HUES6 (cell line): ENCODE measurements around the gene SDK1.

Experiments used
- H3K27ac ChIP-seq: 2 replicates; pipeline ENCODE4 v1.7.0; 2013; ENCODE audit warnings: low read depth, mild to moderate bottlenecking, low read length, inconsistent platforms
- H3K27me3 ChIP-seq: 2 replicates; pipeline ENCODE4 v1.6.1; 2013; ENCODE audit warnings: low read length; ENCODE audit not compliant: control insufficient read depth, insufficient read depth
- H3K36me3 ChIP-seq: 2 replicates; pipeline ENCODE4 v1.6.1; 2013; ENCODE audit warnings: low read length; ENCODE audit not compliant: control insufficient read depth, insufficient read depth
- H3K4me1 ChIP-seq: 2 replicates; pipeline ENCODE4 v1.6.1; 2013; ENCODE audit warnings: low read length; ENCODE audit not compliant: control insufficient read depth, insufficient read depth
- H3K4me3 ChIP-seq: 2 replicates; pipeline ENCODE4 v1.5.1; 2013; ENCODE audit warnings: low read depth, low read length
- H3K9ac ChIP-seq: one replicate; pipeline ENCODE4 v1.6.1; 2013; ENCODE audit warnings: mild to moderate bottlenecking, low read length
- H3K9me3 ChIP-seq: 2 replicates; pipeline ENCODE4 v1.6.1; 2013; ENCODE audit warnings: low read depth, low read length; ENCODE audit not compliant: control insufficient read depth, insufficient read depth

Gene SDK1

GRCh38 chr7:3461923-3462322 is 160.9 kb downstream of the SDK1 start:
- Histone ChIP-seq H3K4me3 (no peak overlapping the region), H3K9me3 (no peaks in the 10 kb centered on the region), H3K27me3 (no peaks in the 10 kb centered on the region), H3K9ac (no peak overlapping the region), H3K36me3 (no peaks in the 10 kb centered on the region), H3K27ac (no peak overlapping the region), H3K4me1 (no peaks in the 10 kb centered on the region)

DNA sequence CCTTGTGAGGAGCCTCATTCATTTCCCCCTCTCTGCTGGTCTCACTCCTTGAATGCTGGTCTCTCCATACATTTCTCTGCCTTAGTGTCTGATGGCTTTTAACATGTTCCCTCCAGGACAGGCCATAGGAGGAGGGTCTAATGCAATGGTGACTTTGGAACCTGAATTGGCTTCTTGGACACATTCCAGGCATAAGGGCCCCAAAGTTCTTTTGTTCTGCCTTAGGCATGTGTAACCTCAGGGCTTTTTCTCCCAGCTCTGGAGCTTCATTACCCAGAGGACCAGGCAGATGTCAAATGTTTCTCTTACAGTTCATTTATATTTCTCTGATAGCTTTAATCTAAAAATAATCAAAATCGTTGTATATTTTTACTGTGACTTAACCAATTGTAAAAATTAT is 162.6 kb downstream of the SDK1 start:
- no peak overlapping the region for H3K9ac ChIP-seq
- no peaks in the 10 kb centered on the region for H3K9me3 ChIP-seq
- no peaks in the 10 kb centered on the region for H3K27me3 ChIP-seq
- no peak overlapping the region for H3K4me3 ChIP-seq
- no peaks in the 10 kb centered on the region for H3K4me1 ChIP-seq
- no peaks in the 10 kb centered on the region for H3K36me3 ChIP-seq
- H3K27ac ChIP-seq: no peak overlapping the region

GRCh38 chr7:3464900-3465622 is 164.0 kb downstream of the SDK1 start:
- no peak overlapping the region for H3K27ac ChIP-seq
- no peaks in the 10 kb centered on the region for H3K36me3 ChIP-seq
- H3K9ac ChIP-seq: no peak overlapping the region

GRCh38 chr7:3466261-3466660 is 165.2 kb downstream of the SDK1 start:
- Histone ChIP-seq H3K4me1 (no peaks in the 10 kb centered on the region), H3K4me3 (no peak overlapping the region), H3K27me3 (no peaks in the 10 kb centered on the region), H3K9ac (no peak overlapping the region), H3K9me3 (no peaks in the 10 kb centered on the region), H3K36me3 (no peaks in the 10 kb centered on the region), H3K27ac (no peak overlapping the region)

More at GRCh38 chr7:3464900-3465622, 164.0 kb downstream of the SDK1 start:
- H3K27me3 ChIP-seq: no peaks in the 10 kb centered on the region
- H3K9me3 ChIP-seq: no peaks in the 10 kb centered on the region
- H3K4me3 ChIP-seq: no peak overlapping the region
- no peaks in the 10 kb centered on the region for H3K4me1 ChIP-seq

DNA sequence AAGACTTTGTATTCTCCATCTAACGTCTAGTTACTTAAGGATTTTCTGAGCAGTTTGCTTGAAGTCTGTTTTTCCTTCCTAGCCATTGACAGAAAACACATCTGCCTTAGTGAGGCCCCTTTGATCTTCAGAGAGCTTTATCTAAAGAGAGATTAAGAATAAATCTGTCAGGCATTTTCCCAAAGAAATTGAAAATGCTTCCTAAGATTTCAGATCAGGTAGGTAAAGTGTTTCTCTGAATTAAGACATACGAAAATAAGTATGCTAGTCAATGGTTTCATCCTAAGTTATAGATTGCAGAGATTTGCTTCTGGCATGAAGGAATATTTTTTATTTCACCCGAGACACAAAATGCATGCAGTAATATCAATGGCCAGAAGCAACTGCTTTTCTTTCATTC is 168.6 kb downstream of the SDK1 start:
- no peak overlapping the region for H3K4me3 ChIP-seq
- H3K9me3 ChIP-seq: no peaks in the 10 kb centered on the region
- peaks cover 6% of the 10 kb centered on the region; the same call in 1 of the 2 replicates for H3K4me1 ChIP-seq
- H3K27ac ChIP-seq: no peak overlapping the region
- H3K27me3 ChIP-seq: no peaks in the 10 kb centered on the region
- H3K9ac ChIP-seq: no peak overlapping the region
- H3K36me3 ChIP-seq: no peaks in the 10 kb centered on the region

GRCh38 chr7:3480197-3480596 is 179.1 kb downstream of the SDK1 start:
- no peak overlapping the region for H3K4me3 ChIP-seq
- no peaks in the 10 kb centered on the region for H3K27me3 ChIP-seq
- H3K36me3 ChIP-seq: no peaks in the 10 kb centered on the region
- H3K9ac ChIP-seq: no peak overlapping the region
- H3K27ac ChIP-seq: no peak overlapping the region
- H3K9me3 ChIP-seq: no peaks in the 10 kb centered on the region
- H3K4me1 ChIP-seq: peaks cover 3% of the 10 kb centered on the region

DNA sequence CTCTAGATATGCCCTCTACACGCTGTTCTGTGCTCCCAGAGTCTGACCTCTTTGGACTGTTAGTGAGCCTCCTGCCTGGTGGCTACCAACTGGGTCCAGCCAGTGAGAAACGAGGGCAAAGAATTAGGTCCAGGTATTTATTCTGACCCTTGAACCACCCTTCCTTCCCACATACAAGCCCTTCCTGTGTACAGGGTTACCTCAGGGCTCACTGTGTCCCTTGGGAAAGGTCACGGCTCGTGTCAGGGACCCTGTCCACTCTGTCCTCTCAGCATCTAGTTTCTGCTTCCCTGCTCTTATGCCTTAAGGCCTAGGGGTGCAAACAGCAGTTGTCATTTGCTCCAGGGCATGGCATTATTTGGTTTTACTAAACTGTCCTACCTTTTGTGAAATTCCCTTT is 180.4 kb downstream of the SDK1 start:
- Histone ChIP-seq H3K4me3 (no peak overlapping the region), H3K9ac (no peak overlapping the region), H3K27me3 (no peaks in the 10 kb centered on the region), H3K4me1 (peaks cover 3% of the 10 kb centered on the region), H3K27ac (no peak overlapping the region), H3K36me3 (no peaks in the 10 kb centered on the region), H3K9me3 (no peaks in the 10 kb centered on the region)

- no peak overlapping the region for H3K27ac ChIP-seq
- H3K9me3 ChIP-seq: no peaks in the 10 kb centered on the region
- no peak overlapping the region for H3K4me3 ChIP-seq
- no peaks in the 10 kb centered on the region for H3K27me3 ChIP-seq
- no peak overlapping the region for H3K9ac ChIP-seq
- no peaks in the 10 kb centered on the region for H3K36me3 ChIP-seq
- H3K4me1 ChIP-seq: peaks cover 3% of the 10 kb centered on the region
Measured at GRCh38 chr7:3482147-3482921, 181.3 kb downstream of the SDK1 start.

- no peaks in the 10 kb centered on the region for H3K36me3 ChIP-seq
- no peaks in the 10 kb centered on the region for H3K27me3 ChIP-seq
- peaks cover 3% of the 10 kb centered on the region for H3K4me1 ChIP-seq
- H3K9ac ChIP-seq: no peak overlapping the region
- H3K9me3 ChIP-seq: no peaks in the 10 kb centered on the region
- H3K27ac ChIP-seq: no peak overlapping the region
- no peak overlapping the region for H3K4me3 ChIP-seq
Measured at GRCh38 chr7:3486841-3487240, 185.8 kb downstream of the SDK1 start.

DNA sequence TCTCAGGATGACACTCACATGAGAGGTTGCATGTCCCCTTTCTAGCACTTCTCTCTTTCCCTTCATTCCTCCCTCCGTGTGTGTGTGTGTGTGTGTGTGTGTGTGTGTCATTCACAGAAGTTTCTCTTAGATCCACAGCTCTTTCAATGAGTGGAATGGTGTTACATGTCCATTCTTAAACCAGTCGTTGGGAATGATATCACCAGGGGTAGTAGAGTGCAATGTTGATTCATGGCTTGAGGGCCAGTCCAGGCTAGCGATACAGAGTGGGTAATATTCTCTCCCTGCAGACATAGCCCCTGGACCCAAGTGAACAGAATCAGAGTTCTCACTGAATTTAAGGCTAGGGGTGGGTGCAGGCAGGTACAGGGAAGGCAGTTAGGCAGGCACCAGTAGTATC is 187.8 kb downstream of the SDK1 start:
- peaks cover 6% of the 10 kb centered on the region for H3K4me1 ChIP-seq
- H3K36me3 ChIP-seq: no peaks in the 10 kb centered on the region
- H3K27me3 ChIP-seq: no peaks in the 10 kb centered on the region
- no peak overlapping the region for H3K27ac ChIP-seq
- no peaks in the 10 kb centered on the region for H3K9me3 ChIP-seq
- H3K9ac ChIP-seq: no peak overlapping the region
- H3K4me3 ChIP-seq: no peak overlapping the region

DNA sequence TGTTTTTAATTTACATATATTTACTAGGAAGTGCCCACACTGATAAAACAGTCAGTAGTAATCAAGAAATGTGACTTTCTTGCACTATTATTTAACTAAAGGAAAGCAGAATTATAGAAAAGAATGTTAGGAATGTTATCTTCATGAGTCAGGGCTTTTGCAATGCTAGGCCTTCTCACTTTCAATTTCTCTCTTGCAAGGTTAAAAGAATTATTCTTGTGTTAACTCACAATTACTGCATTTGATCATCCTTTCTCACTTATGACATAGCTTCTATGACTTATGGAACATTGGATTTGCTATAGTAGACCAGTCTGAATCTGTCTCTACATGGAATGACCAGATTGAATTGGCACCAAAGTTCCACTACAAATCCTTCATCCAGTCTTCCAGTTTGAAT is 192.4 kb downstream of the SDK1 start:
- Histone ChIP-seq H3K9ac (no peak overlapping the region), H3K4me1 (peaks cover 6% of the 10 kb centered on the region), H3K9me3 (no peaks in the 10 kb centered on the region), H3K4me3 (no peak overlapping the region), H3K27me3 (no peaks in the 10 kb centered on the region), H3K27ac (peak overlapping the region; percentile 34; the same call in 1 of the 2 replicates), H3K36me3 (no peaks in the 10 kb centered on the region)
